Endometrial microvascular endothelial cells (primary cell): ENCODE results near the gene ENTPD6. TPM values are rescaled to one million over a fixed set of nuclear protein-coding genes. Genes with fewer than 3 reads are reported as not detected.
"Not testable (repeated sequence)": the region's sequence is repeated elsewhere in the genome, so short reads cannot be mapped to it uniquely, and the experiment has no call there.

ENCODE experiments used
- in situ Hi-C: cut with HindIII; loops from 2 replicates; pipeline ENCODE4 v1.10.0; 2017; ENCODE audit warnings: low sequenced_read_pairs, low pct_unique_long_range_greater_than_20kb; ENCODE audit errors: inconsistent ontology term
- total RNA-seq: library from RNA; depleted of rRNA; stranded (reverse); fragments of >200 nt; gene quantifications from one replicate; pipeline ENCODE4 v1.2.3, GENCODE V29; 2015; ENCODE audit errors: inconsistent ontology term

Gene ENTPD6
- total RNA-seq, result 73.3 TPM

DNA sequence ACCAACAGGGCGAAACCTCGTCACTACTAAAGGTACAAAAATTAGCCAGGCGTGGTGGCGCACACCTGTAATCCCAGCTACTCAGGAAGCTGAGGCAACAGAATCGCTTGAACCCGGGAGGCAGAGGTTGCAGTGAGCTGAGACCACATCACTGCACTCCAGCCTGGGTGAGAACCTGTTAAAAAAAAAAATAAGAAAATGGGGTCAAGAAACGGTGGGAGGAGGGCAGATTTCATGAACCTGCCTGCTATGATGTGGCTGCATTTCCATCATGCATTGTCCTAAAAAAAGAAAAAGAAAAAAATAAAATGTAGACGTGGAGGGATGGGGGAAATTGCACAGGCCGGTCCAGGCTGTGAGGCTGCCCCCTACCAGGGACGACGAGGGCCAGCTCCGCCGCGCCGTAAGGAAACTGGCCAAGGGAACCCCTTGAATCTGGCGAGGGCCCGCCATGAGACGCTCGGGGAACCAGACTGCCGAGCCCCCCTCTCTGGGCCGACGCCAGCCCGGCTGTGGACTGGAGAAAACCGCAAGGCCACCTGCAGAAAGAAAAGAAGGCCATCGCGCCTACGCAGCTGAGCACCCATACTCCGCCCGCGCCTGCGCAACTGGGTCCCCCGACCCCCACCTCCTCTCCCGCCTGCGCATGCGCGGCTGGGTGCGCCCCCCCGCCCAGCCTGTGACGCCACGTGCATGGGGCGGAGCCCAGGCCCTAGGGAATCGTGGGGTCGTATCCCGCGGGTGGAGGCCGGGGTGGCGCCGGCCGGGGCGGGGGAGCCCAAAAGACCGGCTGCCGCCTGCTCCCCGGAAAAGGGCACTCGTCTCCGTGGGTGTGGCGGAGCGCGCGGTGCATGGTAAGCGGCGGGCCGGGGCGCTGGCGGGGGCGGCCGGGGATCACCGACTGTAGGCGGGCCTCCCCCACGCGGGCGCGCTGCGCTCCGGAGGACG, at the start of gene ENTPD6:
ENTPD6 (plus strand) TSS at position 699 of the 948 bp plus-strand sequence. CDS start 10,825 bp downstream, outside the sequence.
- in situ Hi-C loops, result no loop called here

DNA sequence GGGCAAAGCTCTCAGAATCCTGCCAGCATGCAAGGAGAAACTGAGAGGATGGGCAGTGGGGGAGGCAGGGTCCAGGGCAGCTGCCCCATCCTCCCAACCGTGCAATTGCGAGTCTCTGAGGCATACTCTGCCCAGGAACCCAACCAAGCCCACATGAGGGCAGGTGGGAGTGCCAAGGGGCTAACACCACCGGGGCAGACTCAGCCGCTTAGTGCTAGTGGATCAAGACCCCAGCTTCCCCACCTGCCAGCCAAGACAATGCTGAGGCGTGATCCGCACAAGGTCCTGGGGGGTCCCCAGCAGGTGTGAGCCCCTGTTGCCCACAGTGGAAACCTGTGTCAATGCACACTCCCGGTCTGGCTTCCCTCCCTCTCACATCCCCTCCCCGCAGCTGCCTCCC, 48.5 kb upstream of the ENTPD6 start:
- in situ Hi-C loops, result no loop called here

DNA sequence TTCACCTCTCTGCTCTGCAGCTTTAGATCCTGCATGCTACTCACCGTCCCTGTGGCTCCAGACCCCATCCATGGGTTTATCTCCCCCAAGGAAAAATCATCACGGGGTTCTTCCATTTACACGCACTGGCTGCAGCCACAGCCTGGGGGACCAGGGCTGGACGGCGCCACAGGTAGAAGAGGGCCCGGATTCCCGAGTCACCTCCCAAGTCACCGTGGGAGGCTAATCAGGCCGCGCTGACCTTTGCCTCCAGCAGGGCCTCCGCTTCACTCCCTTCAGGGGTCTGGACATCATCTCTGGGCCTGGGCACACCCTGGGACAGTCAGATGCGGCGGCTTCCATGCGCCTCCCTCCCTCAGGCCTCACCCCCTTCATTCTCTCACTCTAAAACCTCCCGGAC, 47.8 kb upstream of the ENTPD6 start:
- in situ Hi-C loops, result no loop called here

DNA sequence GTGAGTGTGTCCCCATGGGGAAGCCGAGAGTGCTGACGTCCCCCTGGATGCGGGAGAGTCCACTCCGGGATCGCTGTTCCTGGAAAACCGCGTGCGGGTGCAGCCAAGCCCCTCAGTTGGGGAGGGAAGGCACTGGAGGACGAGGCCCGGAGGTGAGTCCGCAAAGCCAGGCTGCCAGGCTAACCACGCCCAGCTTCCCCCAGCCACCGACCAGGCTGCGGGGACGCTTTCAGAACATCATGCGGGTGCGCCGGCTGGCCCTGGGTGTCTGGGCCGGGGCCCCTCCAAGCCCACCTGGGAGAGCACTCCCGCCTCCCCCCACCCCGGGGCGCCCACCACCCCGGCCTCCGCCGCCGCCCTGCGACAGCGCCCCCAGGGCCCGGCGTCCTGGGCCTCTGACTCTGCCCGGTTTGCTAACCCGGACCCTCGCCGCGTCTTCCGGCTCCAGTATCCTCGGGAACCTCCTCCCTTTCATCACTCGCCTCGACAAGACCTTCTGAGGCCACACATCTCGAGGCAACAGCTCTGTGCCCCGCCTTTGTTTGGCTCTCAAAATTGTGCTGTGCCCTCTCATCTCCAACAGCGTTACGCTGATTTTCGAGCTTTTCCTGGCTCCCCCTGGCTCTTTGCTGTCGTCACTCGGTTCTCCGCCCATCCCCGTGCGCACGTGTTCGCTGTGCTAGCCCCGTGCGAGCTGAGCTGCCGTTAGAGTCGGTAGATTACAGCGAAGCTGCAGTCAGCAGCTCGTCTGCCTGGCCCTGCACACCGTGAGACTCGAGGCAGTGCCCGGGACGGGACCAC, 47.1 kb upstream of the ENTPD6 start:
- in situ Hi-C loops, result no loop called here

DNA sequence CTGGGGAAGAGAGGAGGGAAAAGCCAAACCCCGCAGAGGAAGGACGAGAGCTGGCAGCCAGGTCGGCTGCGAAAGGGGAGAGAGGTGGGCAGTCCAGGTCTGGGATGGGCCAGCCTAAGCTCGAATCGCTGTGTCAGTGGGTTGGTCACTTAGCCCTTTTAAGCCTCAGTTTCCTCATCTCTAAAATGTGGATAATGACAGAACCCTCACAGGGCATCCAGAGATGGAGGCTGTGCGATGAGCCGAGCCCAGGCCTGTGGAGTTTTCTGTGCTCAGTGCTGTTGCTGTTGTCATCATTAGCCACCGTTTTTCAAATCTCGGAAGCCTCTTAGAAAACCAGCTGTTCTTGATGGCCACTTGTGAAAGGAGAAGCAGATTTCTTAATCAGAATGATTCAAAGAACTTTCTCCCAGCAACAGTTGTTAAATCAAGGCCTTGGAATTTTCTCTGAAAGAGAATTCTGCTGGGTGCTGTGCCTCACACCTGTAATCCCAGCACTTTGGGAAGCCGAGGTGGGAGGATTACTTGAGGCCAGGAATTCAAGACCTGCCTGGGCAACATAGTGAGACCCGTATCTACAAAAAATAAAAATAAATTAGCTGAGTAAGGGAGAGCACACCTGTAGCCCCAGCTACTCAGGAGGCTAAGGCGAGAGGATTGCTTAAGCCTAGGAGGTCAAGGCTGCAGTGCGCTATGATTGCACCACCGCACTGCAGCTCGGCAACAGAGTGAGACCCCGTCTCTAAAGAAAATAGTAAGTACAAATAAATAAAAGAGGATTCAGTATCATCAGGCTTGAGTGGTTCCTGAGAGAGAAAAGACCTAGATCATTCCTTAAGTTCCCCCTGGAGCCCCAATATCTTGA, 46.3 kb upstream of the ENTPD6 start:
- in situ Hi-C loops, result no loop called here

DNA sequence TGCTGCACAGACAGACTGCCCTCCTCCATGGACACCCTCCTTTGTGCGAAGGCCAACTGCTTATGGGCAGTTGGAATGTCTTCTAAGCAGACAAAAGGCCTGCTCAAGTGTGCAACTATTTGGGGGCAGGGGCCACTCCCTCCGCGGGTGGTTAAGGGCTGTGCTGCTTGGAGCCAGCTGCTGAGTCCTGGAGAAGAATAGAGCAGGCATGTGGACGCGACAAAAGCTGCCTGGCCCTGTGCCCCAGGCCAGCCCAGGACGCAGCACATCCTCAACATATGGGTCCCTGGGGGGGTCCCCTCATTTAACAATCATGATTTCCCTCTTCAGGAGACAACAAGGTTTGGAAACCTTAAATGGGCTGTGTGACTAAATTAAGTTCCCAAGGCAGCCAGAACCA, 45.5 kb upstream of the ENTPD6 start:
- in situ Hi-C loops, result no loop called here

DNA sequence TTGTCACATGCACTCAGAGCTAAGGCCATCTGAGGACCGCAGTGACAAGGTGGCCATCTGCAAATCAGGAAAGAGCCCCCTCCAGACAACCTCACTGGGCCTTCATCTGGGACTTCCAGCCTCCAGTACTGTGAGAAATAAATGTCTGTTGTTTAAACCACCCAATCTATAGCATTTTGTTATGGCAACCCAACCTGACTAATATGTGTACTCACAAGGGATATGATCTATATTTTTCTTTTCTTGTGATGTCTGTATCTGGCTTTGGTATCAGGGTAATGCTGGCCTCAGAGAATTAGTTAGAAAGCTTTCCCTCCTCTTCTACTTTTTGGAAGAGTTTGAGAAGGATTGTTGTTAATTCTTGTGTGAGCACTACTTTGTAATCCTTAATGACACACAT, 37.5 kb upstream of the ENTPD6 start:
- in situ Hi-C loops, result no loop called here

DNA sequence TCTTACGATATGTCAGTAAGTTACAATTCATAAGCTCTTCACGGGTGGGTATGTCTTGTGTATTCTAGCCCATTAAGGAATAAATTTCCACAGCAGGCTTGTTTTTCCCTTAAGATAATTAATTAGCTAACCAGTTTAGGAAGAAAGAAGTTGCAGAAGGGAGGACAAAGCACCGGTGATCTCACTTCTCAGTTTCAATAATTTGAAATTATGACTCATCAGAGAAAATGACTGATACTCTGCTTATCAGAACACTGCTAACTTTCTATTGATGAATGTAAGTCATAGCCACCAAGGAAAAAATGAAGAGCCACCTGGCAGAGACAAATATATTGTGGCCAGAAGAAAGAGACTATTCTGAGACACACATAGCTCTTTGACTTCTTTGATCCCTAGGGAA, 35.0 kb upstream of the ENTPD6 start:
- in situ Hi-C loops, result no loop called here

DNA sequence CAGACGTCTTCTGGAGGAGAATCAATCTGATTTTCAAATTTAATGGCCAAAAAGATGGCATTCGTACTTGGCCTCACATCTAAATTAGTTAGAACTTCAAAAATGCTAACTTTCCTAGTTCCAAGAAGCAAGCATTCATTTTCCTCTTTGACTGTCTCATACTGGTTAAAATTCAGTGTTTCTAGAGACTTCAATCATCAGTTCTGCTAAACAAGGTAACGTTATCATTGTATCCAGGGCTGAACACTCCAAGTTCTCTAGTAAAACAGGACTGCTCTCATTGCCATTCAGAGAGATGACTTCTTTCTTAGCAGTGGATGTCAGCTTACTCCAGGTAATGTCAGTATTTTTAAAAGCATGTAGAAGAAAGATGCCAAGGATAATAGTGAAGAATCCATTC, 34.6 kb upstream of the ENTPD6 start:
- in situ Hi-C loops, result no loop called here

DNA sequence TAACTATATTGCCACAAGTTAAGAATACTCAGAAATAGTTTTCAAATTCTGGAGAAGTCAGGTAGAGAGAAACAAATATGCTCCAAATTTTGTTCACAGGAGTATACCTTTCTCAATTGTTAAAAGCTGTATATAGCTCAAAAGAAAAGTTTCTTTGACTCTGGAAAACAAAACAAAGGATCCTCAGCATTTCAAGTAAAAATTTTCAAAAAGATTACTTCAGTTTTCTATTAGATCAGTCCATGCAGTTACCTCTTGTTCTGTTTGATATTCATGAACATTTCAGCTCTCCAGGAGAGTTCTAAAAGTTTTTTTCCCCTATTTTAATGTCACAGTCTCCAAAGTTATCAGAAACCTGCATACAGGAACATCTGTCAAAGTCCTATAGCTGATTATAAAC, 30.4 kb upstream of the ENTPD6 start:
- in situ Hi-C loops, result no loop called here

DNA sequence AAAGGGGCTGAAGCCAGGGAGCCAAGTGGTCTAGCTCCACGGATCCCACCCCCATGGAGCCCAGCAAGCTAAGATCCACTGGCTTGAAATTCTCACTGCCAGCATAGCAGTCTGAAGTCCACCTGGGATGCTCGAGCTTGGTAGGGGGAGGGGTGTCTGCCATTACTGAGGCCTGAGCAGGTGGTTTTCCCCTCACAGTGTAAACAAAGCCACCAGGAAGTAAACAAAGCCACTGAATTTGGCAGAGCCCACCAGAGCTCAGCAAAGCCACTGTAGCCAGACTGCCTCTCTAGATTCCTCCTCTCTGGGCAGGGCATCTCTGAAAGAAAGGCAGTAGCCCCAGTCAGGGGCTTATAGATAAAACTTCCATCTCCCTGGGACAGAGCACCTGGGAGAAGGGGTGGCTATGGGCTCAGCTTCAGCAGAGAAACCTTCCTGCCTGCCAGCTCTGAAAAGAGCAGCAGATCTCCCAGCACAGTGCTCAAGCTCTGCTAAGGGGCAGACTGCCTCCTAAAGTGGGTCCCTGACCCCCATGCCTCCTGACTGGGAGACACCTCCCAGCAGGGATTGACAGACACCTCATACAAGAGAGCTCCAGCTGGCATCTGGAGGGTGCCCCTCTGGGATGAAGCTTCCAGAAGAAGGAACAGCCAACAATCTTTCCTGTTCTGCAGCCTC, 29.3 kb upstream of the ENTPD6 start:
- in situ Hi-C loops, result not testable (repeated sequence)

DNA sequence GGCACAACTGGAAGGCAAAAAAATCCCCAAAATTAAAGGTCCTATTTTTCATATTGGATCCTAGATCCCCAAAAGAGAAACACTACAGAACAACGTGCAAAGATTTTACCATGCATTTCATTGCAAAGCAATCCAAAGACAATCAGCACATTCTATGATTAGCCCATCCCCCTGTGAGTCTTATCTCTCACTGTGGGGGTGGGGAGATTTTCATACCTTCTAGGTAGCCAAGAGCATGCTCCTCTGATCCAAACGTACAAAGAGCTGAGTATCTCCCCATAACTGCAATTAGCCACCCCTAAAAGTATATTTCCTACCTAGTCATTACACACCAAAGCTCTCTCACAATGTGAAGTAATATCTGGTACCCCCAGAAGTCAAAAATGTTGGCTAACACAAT, 22.2 kb upstream of the ENTPD6 start:
- in situ Hi-C loops, result no loop called here

DNA sequence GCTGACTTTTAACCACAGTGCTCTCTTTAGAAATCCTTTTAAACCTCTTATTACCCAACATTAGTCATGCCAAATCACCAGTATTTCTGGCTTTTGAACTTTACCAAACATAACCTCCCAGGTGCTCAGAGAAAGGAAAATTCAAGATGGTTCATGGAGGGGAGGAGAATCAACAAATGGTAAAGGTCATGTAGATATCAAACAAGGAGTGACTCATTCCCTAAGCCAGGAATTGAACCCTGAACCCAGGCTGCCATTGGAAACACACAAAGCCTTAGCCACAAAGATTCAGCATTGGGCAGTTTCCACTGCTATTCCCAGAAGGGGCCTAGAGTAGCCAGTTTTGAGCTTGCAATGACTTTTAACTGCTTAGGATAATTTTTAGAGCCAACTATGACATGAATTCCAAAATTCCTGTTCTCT, 21.6 kb upstream of the ENTPD6 start:
- in situ Hi-C loops, result no loop called here

DNA sequence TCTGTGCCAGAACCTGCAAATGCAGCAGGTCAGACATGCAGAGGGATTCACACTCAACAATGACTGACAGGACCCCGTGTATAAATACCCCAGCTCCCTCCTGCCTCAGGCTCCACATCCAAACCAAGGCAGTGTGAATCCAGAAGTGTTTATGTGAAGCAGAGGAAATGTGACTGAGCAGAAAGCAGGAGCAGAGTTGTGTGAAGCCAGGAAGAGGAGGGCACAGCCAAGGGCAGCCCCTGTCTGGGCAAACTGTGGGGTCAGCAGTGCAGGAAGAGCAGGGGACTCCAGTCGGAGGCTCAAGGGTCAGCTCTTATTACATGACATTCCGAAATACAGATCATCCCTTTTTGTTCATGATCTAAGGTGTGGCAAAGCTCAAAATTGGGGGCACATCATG, 19.3 kb upstream of the ENTPD6 start:
- in situ Hi-C loops, result no loop called here

DNA sequence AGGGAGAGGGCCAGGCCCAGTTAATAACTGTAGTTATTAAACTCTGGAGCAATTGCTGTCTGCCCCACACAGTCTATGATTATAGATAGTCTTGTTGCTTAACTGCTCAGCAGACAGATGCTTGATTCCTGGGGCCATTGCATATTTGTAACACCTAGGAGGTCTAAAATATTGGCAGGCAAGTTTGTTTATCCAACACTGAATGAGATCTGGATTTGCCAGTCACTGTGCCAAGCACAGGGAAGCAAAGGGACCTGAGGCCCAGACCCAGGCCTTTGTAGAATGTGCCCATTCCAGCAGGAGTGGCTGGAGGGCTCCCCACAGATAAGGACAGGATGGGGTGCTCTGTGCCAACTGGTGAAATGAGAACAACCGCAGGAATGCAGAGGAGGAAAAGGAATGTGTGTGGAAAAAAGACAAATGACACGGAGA, 17.6 kb upstream of the ENTPD6 start:
- in situ Hi-C loops, result no loop called here

DNA sequence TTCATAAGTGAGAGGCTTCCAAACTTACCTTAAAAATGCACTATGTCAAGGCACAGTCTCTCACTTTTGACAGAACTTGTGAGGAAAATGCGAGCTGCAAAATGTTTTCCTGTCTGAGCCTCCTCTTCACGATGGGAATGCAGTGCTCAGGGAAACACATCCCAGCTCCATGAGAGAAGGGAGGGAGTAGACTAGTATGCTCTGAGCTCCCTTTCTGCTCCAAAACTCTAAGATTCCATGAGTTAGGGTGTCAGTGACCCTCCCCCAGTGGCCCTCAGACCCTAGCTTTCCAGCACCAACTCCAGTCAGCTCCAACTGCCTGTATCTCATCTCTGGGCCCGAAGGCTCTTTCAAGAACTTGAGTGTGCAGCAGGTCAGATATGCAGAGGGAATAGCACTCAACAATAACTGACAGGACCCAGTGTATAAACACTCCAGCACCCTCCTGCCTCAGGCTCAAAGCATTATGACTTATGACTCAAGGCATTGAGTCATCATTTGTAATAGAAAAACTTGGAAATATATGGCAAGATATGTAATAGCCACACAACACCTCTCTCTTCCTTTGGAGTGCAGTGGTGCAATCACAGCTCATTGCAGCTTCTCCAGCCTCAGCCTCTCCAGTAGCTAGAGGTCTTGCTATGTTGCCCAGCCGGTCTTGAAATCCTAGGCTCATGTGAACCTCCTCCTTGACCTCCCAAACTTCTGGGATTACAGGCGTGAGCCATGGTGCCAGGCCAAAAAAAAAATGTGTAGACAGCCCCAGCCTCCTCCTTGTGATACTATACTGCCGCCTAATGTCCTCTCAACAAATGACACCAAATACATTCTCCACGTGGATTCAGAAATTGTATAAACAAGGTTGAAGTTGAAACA, 16.7 kb upstream of the ENTPD6 start:
- in situ Hi-C loops, result no loop called here

DNA sequence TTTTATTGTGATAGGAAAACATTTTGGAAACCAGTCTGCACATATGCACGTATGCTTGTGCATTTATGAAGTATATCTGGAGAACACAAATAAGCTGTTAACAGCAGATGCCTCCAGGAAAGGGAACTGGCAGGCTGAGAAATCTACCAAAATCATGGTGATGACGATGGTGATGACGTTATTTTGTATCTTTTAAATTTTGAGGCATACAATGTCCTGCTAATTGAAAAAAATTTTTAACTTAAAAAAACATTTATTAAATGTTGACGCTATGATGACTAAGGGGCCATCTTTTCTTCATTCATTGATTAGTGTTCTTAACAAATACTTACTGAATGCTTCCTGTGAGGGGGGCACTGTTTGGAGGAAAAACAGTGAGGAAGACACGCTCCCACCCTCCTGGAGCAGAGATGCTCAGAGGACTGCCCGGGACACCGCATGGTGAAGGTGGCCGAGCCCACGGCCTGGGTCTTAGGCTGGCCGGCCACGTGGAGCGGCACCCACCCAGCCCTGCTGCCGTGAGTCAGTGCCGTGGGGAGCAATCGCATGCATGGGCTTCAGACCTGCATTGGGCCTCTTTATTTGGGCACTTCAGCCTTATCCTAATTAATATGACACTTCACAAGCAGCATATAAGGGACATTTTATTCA, 15.9 kb upstream of the ENTPD6 start:
- in situ Hi-C loops, result no loop called here
